ENCODE measurements around the gene ACVRL1. TPM values are rescaled to one million over a fixed set of nuclear protein-coding genes. Genes with fewer than 3 reads are reported as not detected.

ACVRL1 gene
- total RNA-seq, 1 experiment from 2014 or later = not detected

GRCh38 chr12:51915951-51916350 is 8.6 kb downstream of the ACVRL1 start:
- Mint-ChIP-seq H3K4me1 (peaks cover 19 to 33% of the 10 kb centered on the region in 2 experiments), H3K4me3 (no peak overlapping the region), H3K36me3 (ENCODE audit: insufficient read depth in 1 of 3, low read depth in 3 of 3) (no peaks in the 10 kb centered on the region), H3K27me3 (ENCODE audit: low read depth) (peaks cover 18% of the 10 kb centered on the region), H3K27ac (no peak overlapping the region), H3K9me3 (no peaks in the 10 kb centered on the region)
- no CpG with 5 or more reads among the region's 11 CpGs for WGBS (ENCODE audit: extremely low coverage, insufficient read length, low lambda C conversion rate)
- no peaks in the 10 kb centered on the region for H3K23me2 ChIP-seq (ENCODE audit: insufficient read length, low read depth, low read length, poor library complexity, severe bottlenecking)
- no peaks in the 10 kb centered on the region for H3K4me1 ChIP-seq (ENCODE audit: insufficient read depth, low read length)
- no peak overlapping the region for H3K56ac ChIP-seq (ENCODE audit: insufficient read length, low read depth, low read length)
- H3K23ac ChIP-seq (ENCODE audit: insufficient read length, low read depth, low read length) = no peak overlapping the region
- no peak overlapping the region for H2BK12ac ChIP-seq (ENCODE audit: insufficient read length, low read depth, low read length)
- H3K27me3 ChIP-seq (ENCODE audit: insufficient read depth, low read length) = no peaks in the 10 kb centered on the region
- H3K9me3 ChIP-seq (ENCODE audit: control insufficient read depth, low read depth, low read length) = no peaks in the 10 kb centered on the region
- no peak overlapping the region for H4K5ac ChIP-seq (ENCODE audit: insufficient read length, low read depth, low read length)
- H2BK120ac ChIP-seq (ENCODE audit: low read depth, low read length, poor library complexity, severe bottlenecking) = no peak overlapping the region
- H2BK15ac ChIP-seq (ENCODE audit: low read depth, low read length) = no peak overlapping the region
- H3K27ac ChIP-seq (ENCODE audit: insufficient read length, low read depth, low read length) = no peak overlapping the region
- H4K20me1 ChIP-seq (ENCODE audit: control insufficient read depth, insufficient read depth, insufficient read length) = no peaks in the 10 kb centered on the region
- no peak for DNase-seq
- H3K9ac ChIP-seq (ENCODE audit: extremely low read depth, insufficient read length, low read length) = no peak overlapping the region
- no peak overlapping the region for H3T11ph ChIP-seq (ENCODE audit: low read length)
- H2BK20ac ChIP-seq (ENCODE audit: low read depth, low read length, poor library complexity, severe bottlenecking) = no peak overlapping the region
- H3K79me2 ChIP-seq (ENCODE audit: insufficient read depth, low read length) = no peaks in the 10 kb centered on the region
- no peak overlapping the region; the same call in 1 of the 2 replicates for H3K14ac ChIP-seq (ENCODE audit: insufficient read depth, low read length)
- H3K79me1 ChIP-seq (ENCODE audit: insufficient read depth, low read depth, low read length, poor library complexity, severe bottlenecking) = no peaks in the 10 kb centered on the region
- H3K4ac ChIP-seq (ENCODE audit: low read depth, low read length) = no peak overlapping the region
- no peak overlapping the region for H2BK5ac ChIP-seq (ENCODE audit: insufficient read length, low read length)
- no peak overlapping the region for H4K91ac ChIP-seq (ENCODE audit: insufficient read length, low read depth, low read length)
- H2AFZ ChIP-seq (ENCODE audit: low read length) = no peak overlapping the region
- no peak overlapping the region for H3K4me2 ChIP-seq (ENCODE audit: insufficient read depth, insufficient read length, low read length)
- no peak overlapping the region for H4K8ac ChIP-seq (replicated peaks; ENCODE audit: insufficient read length, low read depth, low read length)
- no peak for TF ChIP-seq CTCF (conservative IDR thresholded peaks at IDR 0.05)
- H2AK5ac ChIP-seq (ENCODE audit: insufficient read length, low read length) = no peak overlapping the region
- H3K18ac ChIP-seq (ENCODE audit: insufficient read length, low read depth, low read length) = no peak overlapping the region
